ENCODE data around the gene TSPAN18.
"Not testable (repeated sequence)": the region's sequence is repeated elsewhere in the genome, so short reads cannot be mapped to it uniquely, and the experiment has no call there.

Gene TSPAN18

GRCh38 chr11:44868455-44869421, 142.0 kb downstream of the TSPAN18 start:
- no peak for DNase-seq (ENCODE audit: low read depth in 2 of 2)

- no peak for DNase-seq (ENCODE audit: low read depth in 2 of 2)
Observed at GRCh38 chr11:44870181-44870580, 143.4 kb downstream of the TSPAN18 start.

GRCh38 chr11:44870615-44871176, 143.9 kb downstream of the TSPAN18 start:
- no peak for DNase-seq (ENCODE audit: low read depth in 2 of 2)

- DNase-seq (ENCODE audit: low read depth in 2 of 2) = not testable (repeated sequence)
Observed at GRCh38 chr11:44871682-44872081, 144.9 kb downstream of the TSPAN18 start.

- no peak for DNase-seq (ENCODE audit: low read depth in 2 of 2)
Observed at GRCh38 chr11:44872556-44872955, 145.8 kb downstream of the TSPAN18 start.

GRCh38 chr11:44873537-44873936, 146.8 kb downstream of the TSPAN18 start:
- DNase-seq (ENCODE audit: low read depth in 2 of 2) = no peak

GRCh38 chr11:44874284-44874683, 147.5 kb downstream of the TSPAN18 start:
- no peak for DNase-seq (ENCODE audit: low read depth in 2 of 2)

GRCh38 chr11:44875037-44875436, 148.3 kb downstream of the TSPAN18 start:
- no peak for DNase-seq (ENCODE audit: low read depth in 2 of 2)

- no peak for DNase-seq (ENCODE audit: low read depth in 2 of 2)
Observed at GRCh38 chr11:44876194-44876723, 149.5 kb downstream of the TSPAN18 start.

GRCh38 chr11:44876906-44877305, 150.1 kb downstream of the TSPAN18 start:
- DNase-seq (ENCODE audit: low read depth in 2 of 2) = no peak

GRCh38 chr11:44877571-44878497, 151.1 kb downstream of the TSPAN18 start:
- DNase-seq (ENCODE audit: low read depth in 2 of 2) = no peak

GRCh38 chr11:44878711-44879110, 151.9 kb downstream of the TSPAN18 start:
- no peak for DNase-seq (ENCODE audit: low read depth in 2 of 2)

GRCh38 chr11:44879432-44879831, 152.7 kb downstream of the TSPAN18 start:
- DNase-seq (ENCODE audit: low read depth in 2 of 2) = no peak

GRCh38 chr11:44880511-44880910, 153.7 kb downstream of the TSPAN18 start:
- no peak for DNase-seq (ENCODE audit: low read depth in 2 of 2)

GRCh38 chr11:44880953-44881352, 154.2 kb downstream of the TSPAN18 start:
- no peak for DNase-seq (ENCODE audit: low read depth in 2 of 2)

GRCh38 chr11:44883277-44883676, 156.5 kb downstream of the TSPAN18 start:
- DNase-seq (ENCODE audit: low read depth in 2 of 2) = no peak

GRCh38 chr11:44884056-44884455, 157.3 kb downstream of the TSPAN18 start:
- DNase-seq (ENCODE audit: low read depth in 2 of 2) = no peak

- no peak for DNase-seq (ENCODE audit: low read depth in 2 of 2)
Observed at GRCh38 chr11:44885065-44885810, 158.5 kb downstream of the TSPAN18 start.

GRCh38 chr11:44885919-44886789, 159.4 kb downstream of the TSPAN18 start:
- DNase-seq (ENCODE audit: low read depth in 2 of 2) = no peak

GRCh38 chr11:44886790-44887140, 160.0 kb downstream of the TSPAN18 start:
- no peak for DNase-seq (ENCODE audit: low read depth in 2 of 2)
